Thoracic aorta (tissue), 2 donors: Measurements from ENCODE around the gene GDF7. TPM values are rescaled to one million over a fixed set of nuclear protein-coding genes. Genes with fewer than 3 reads are reported as not detected.

Source experiments
- ATAC-seq: fragments of 150-250 bp; one replicate; pipeline ENCODE4 v1.8.0; 2017; ENCODE audit warnings: low read depth; ENCODE audit not compliant: insufficient number of reproducible peaks, low FRiP score
- DNase-seq: peaks from one replicate; pipeline ENCODE4 v3.0.0-alpha.2; 2020; ENCODE audit warnings: low spot score
- H3K27ac ChIP-seq, 2 donors: fragments of 200-600 bp; sonication (generic); 1 replicate in 1 of 2; 2 replicates in 1 of 2; pipeline ENCODE4 v1.5.1; 2016; ENCODE audit warnings: mild to moderate bottlenecking in 2 of 2, moderate library complexity in 2 of 2
- H3K27me3 ChIP-seq: fragments of 200-600 bp; sonication (generic); replicated peaks from 2 replicates; pipeline ENCODE4 v1.6.0; 2016; ENCODE audit warnings: mild to moderate bottlenecking; ENCODE audit not compliant: insufficient read depth
- H3K36me3 ChIP-seq: fragments of 200-600 bp; sonication (generic); one replicate; pipeline ENCODE4 v1.5.1; 2016
- H3K4me1 ChIP-seq, 2 donors: fragments of 200-600 bp; sonication (generic); 1 replicate in 1 of 2; 2 replicates in 1 of 2; pipeline versions ENCODE4 v1.5.1 to v1.6.0; 2016; ENCODE audit warnings: low read depth in 2 of 2, mild to moderate bottlenecking in 1 of 2; ENCODE audit not compliant: control insufficient read depth in 1 of 2
- H3K4me3 ChIP-seq: fragments of 200-600 bp; sonication (generic); 2 replicates; pipeline ENCODE4 v1.5.1; 2016; ENCODE audit warnings: mild to moderate bottlenecking
- H3K9me3 ChIP-seq: fragments of 200-600 bp; sonication (generic); 2 replicates; pipeline ENCODE4 v1.5.1; 2016
- CTCF ChIP-seq: fragments of 200-600 bp; sonication (generic); IDR thresholded peaks from one replicate; pipeline ENCODE4 v1.5.1; 2019; ENCODE audit warnings: antibody characterized with exemption
- total RNA-seq, 2 donors: library from RNA; depleted of rRNA; stranded (reverse); fragments of >200 nt; gene quantifications; one replicate each; pipeline versions ENCODE4 v1.1.0 to v1.2.3, GENCODE V29; 2016

GDF7 gene
- total RNA-seq, 2 donors from 2014 or later = 39.7 to 40.7 TPM

- Histone ChIP-seq H3K9me3 (no peaks in the 10 kb centered on the region), H3K27ac (no peak overlapping the region), H3K27me3 (no peaks in the 10 kb centered on the region), H3K4me3 (no peak overlapping the region), H3K4me1 (peaks cover 0 to 13% of the 10 kb centered on the region in 2 donors), H3K36me3 (no peaks in the 10 kb centered on the region)
- DNase-seq (no peak), ATAC-seq (no peak)
- TF ChIP-seq CTCF = no peak
Observed at GRCh38 chr2:20691076-20691734, 24.3 kb downstream of the GDF7 start.

- Histone ChIP-seq H3K4me1 (peaks cover 0 to 17% of the 10 kb centered on the region in 2 donors), H3K9me3 (no peaks in the 10 kb centered on the region), H3K36me3 (no peaks in the 10 kb centered on the region), H3K27me3 (no peaks in the 10 kb centered on the region), H3K27ac (no peak overlapping the region), H3K4me3 (no peak overlapping the region)
- DNase-seq (no peak), ATAC-seq (no peak)
- no peak for TF ChIP-seq CTCF
Observed at GRCh38 chr2:20692081-20692480, 25.1 kb downstream of the GDF7 start.

GRCh38 chr2:20693317-20693716, 26.4 kb downstream of the GDF7 start:
- Histone ChIP-seq H3K4me1 (peaks cover 3 to 20% of the 10 kb centered on the region in 2 donors), H3K9me3 (no peaks in the 10 kb centered on the region), H3K27ac (no peak overlapping the region), H3K36me3 (no peaks in the 10 kb centered on the region), H3K27me3 (no peaks in the 10 kb centered on the region), H3K4me3 (no peak overlapping the region)
- DNase-seq = no peak
- TF ChIP-seq CTCF = no peak
- no peak for ATAC-seq

- peaks cover 14 to 42% of the 10 kb centered on the region in 2 donors for H3K4me1 ChIP-seq
- no peak overlapping the region for H3K4me3 ChIP-seq
- H3K9me3 ChIP-seq = no peaks in the 10 kb centered on the region
- DNase-seq (no peak), ATAC-seq (no peak)
- no peak for TF ChIP-seq CTCF
- H3K27ac ChIP-seq = no peak overlapping the region
- no peaks in the 10 kb centered on the region for H3K36me3 ChIP-seq
- H3K27me3 ChIP-seq = no peaks in the 10 kb centered on the region
Observed at GRCh38 chr2:20696366-20696765, 29.4 kb downstream of the GDF7 start.

GRCh38 chr2:20697322-20697934, 30.5 kb downstream of the GDF7 start:
- ATAC-seq = no peak
- Histone ChIP-seq H3K27ac (no peak overlapping the region), H3K9me3 (no peaks in the 10 kb centered on the region), H3K4me1 (peaks cover 19 to 53% of the 10 kb centered on the region in 2 donors), H3K4me3 (no peak overlapping the region), H3K36me3 (no peaks in the 10 kb centered on the region), H3K27me3 (no peaks in the 10 kb centered on the region)
- no peak for DNase-seq
- TF ChIP-seq CTCF = no peak
